NCI-H69 (cell line): ENCODE measurements around the gene CDC23.

Experiments used
- DNase-seq: peaks from one replicate; lab custom pipeline; 2025; lab: John Stamatoyannopoulos, UW

Gene CDC23

DNA sequence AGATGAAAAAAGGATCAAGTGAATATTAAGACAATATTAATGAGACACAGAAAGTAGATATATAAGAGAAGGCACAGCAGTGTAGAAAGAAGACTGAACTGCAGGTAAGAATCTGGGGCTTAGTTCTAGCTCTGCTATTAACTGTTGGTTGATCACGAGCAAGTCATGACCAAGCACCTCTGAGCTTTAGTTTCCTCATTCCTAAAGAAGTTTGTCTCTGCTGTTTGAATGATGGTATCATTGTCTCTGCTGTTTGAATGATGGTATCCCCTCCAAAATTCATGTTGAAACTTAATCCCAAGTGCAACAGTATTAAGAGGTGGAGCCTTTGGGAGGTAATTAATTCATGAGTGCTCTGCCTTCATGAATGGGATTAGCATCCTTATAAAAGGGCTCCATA lies 71.4 kb downstream of the CDC23 start:
- no peak for DNase-seq

DNA sequence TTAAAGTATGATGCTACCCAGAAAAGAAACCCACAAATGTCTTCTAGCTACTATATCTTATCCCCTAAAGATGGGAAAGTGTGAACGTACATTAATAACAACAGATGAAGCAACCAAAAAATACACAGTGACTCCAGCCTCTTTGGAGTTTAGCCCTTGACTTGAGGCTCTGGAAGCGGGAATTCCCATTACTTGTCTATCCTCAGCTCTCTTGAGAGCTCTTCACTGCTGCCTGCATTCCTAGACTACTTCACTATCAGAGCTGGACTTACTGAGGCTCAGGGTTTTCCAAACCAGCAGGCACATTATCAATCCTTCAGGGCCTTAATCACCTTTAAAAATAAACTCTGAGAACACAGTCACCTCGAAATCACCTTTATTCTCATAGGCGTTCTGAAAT lies 72.9 kb downstream of the CDC23 start:
- DNase-seq: no peak

DNA sequence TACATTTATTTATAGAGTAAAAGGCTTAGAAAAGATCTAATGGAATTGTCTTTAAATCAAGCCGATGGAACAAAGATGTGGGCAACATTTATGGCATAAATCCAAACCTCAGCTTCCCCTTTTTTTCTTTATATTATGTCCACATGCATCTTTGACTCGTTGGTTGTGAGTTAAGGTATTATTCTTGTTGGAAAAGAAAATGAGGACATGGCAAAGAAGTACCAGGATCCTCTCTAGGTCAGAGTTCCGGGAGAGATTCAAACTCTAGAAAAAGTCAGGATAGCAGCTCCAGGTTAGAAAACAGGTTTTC lies 73.4 kb downstream of the CDC23 start:
- DNase-seq: no peak

DNA sequence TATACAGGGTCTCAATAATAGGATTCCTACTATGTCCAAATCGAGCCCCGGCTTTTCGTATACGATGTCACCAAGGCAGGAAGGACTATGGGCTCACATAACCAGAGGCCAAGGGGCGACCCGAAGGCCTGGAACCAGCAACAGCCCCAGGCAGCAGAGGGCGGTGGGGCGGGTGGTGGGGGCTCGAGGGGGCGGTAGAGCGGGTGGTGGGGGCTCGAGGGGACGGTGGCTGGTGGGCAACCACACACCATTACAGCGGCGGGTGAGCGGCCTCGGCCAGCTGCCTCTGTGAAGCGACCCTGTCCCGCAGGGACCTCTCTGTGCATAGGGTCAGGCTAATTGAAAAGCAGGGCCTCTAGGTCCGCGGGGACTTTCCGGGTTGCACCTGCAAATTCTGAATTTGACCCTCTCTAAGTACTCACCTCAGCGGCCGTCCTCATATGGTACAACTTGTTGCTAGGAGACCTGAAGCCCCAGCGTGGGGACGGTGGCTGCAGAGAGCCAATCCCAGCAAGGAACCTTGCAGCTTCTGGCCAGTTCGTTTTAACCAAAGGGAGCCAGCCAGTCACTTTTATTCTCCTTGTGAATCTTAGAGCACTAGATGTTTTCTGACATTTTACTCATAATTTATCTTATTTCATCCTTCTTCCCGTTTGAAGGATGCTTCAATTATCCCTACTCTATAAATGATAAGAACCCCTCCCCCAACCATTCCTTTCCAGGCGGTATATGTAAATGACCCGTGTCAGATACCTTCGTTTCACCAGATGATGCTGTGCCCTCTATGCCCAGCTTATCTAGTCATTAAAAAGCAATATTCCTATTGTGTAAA lies 74.0 kb downstream of the CDC23 start, which contains the start of gene NME5:
TSS of gene NME5 (minus strand) at position 480 of the 832 bp plus-strand sequence. CDS start 648 bp downstream, outside the sequence.
- peak; percentile 90 for DNase-seq
